PC-3 (cell line): ENCODE results near the gene STPG4.

Experiments used
- CTCF ChIP-seq: fragments of 300-600 bp; sonication (generic); conservative IDR thresholded peaks from 2 replicates; pipeline ENCODE4 v1.5.1; 2017; ENCODE audit warnings: antibody characterized with exemption, low read depth, mild to moderate bottlenecking, low read length
- EZH2 ChIP-seq: fragments of 300-600 bp; sonication (generic); IDR thresholded peaks from one replicate; pipeline ENCODE4 v1.6.1; 2017; ENCODE audit warnings: antibody characterized with exemption, mild to moderate bottlenecking, low read length; ENCODE audit not compliant: unreplicated experiment
- EZH2phosphoT487 ChIP-seq: fragments of 300-600 bp; sonication (generic); IDR thresholded peaks from 2 replicates; pipeline ENCODE4 v1.6.1; 2018; ENCODE audit warnings: mild to moderate bottlenecking, antibody characterized with exemption, low read length, borderline replicate concordance

DNA sequence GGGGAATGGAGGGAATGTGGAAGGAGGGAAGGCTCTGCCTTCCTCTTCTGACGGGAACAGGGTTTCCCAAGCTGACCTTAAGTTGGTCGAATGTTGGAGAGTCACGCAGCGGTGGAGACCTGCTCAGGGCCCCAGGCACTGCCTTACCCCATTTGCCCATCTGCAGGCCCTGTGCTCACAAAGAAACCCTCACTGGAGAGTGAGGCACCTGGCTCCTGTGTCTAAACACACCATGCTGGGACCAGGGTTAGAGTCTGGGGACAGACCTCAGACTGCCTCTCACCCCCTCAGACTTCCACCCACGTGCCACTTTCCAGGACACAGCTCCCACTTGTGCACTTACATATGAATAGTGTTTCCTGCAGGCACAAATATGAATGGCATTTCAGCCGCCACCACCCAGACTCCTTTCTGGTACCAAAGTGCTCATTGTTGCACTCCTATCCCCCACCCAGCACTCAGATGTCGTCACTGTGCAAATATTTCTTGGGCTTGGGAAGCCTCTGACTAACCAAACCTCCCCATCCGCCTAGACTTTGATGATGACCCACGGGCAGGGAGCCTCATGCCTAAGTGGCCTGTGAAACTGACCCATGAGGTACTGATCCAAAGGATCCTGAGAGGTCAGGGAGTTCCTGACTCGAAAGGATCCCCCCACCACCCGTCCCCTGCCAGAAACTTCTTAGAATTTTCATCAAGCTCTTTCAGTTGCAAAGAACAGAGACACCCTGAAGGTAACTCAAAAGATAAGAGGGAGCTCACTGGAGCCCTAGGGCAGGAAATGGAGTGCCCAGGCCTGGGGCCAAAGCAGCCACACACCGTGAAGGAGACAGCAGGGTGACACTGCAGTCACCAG, 78.3 kb downstream of the STPG4 start:
- TF ChIP-seq EZH2 (no peak), CTCF (no peak), EZH2phosphoT487 (no peak)
